Measurements from ENCODE around the gene STAG1.

DNA sequence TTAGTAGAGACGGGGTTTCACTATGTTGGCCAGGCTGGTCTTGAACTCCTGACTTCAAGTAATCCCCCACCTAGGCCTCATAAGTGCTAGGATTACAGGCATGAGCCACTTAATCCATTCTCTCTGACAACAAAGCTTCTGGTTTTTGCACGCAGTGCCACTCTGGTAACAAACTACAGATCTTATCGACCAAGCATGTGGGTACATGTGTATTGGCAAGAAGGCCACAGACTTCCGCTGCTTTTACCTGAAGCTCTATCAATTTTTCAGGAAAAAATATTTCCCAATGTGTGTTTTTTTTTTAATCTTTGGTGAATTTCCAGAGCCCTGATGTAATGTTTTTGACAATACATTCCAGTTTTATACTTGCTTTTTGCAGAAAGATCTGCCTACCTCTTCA, 319.5 kb downstream of the STAG1 start:
- TF ChIP-seq CTCF (IDR thresholded peaks at IDR 0.05) (no peak), POLR2A (IDR thresholded peaks at IDR 0.05) (no peak)
